Measurements from ENCODE around the gene LONRF2. TPM values are rescaled to one million over a fixed set of nuclear protein-coding genes. Genes with fewer than 3 reads are reported as not detected.

LONRF2 gene
- total and polyA plus RNA-seq, 2 of the 4 experiments (the other 2 are of a cell fraction), result 0.19 to 0.54 TPM

GRCh38 chr2:100254646-100255210, 67.6 kb downstream of the LONRF2 start:
- Histone ChIP-seq H4K5ac (ENCODE audit: low read depth, low read length) (no peak overlapping the region), H3K27ac (ENCODE audit: insufficient read depth, low read length) (no peak overlapping the region), H2AK9ac (replicated peaks; ENCODE audit: low read depth, low read length, poor library complexity) (no peak overlapping the region), H3K79me1 (ENCODE audit: low read depth in 1 of 2, low read length in 2 of 2) (no peaks in the 10 kb centered on the region), H2BK20ac (ENCODE audit: low read depth, low read length) (no peak overlapping the region), H2BK120ac (ENCODE audit: low read depth, low read length) (no peak overlapping the region), H3K27me3 (ENCODE audit: control insufficient read depth, insufficient read depth, low read length) (0 out of 2 replicates have a peak, but pooled peaks cover 2% of the 10 kb centered on the region), H2AK5ac (ENCODE audit: low read depth, low read length) (no peak overlapping the region), H3K4me2 (ENCODE audit: low read depth, low read length) (no peak overlapping the region), H3K9ac (ENCODE audit: low read depth, low read length) (no peak overlapping the region), H2BK5ac (ENCODE audit: low read depth, low read length, poor library complexity, severe bottlenecking) (no peak overlapping the region), H3K18ac (ENCODE audit: low read depth, low read length) (no peak overlapping the region), H3K23ac (ENCODE audit: low read depth, low read length) (no peak overlapping the region), H4K91ac (ENCODE audit: insufficient read depth, low read depth, low read length) (no peak overlapping the region), H4K20me1 (ENCODE audit: insufficient read depth, low read length) (no peaks in the 10 kb centered on the region), H3K4me3 (ENCODE audit: insufficient read depth, low read depth, low read length) (no peak overlapping the region), H3K9me3 (ENCODE audit: control insufficient read depth, insufficient read depth, low read length) (no peaks in the 10 kb centered on the region; the same call in 1 of the 2 replicates), H2BK15ac (ENCODE audit: low read depth, low read length) (no peak overlapping the region), H3K9me1 (ENCODE audit: insufficient read depth, low read length) (peaks cover 3% of the 10 kb centered on the region; the same call in 1 of the 2 replicates), H2AFZ (replicated peaks; ENCODE audit: low read length, poor library complexity) (no peak overlapping the region), H3K14ac (replicated peaks; ENCODE audit: low read depth, low read length) (no peak overlapping the region), H3K4me1 (ENCODE audit: control insufficient read depth, insufficient read depth, low read length) (peaks cover 5% of the 10 kb centered on the region; the same call in 1 of the 2 replicates), H3K4ac (ENCODE audit: low read depth, low read length) (no peak overlapping the region), H3K36me3 (ENCODE audit: control insufficient read depth, insufficient read depth, low read length) (no peaks in the 10 kb centered on the region), H3K56ac (ENCODE audit: extremely low read depth, insufficient read depth, low read length) (no peak overlapping the region), H4K8ac (ENCODE audit: low read depth in 2 of 2, low read length in 2 of 2) (no peak overlapping the region)
- WGBS, 2 experiments (ENCODE audit: extremely low coverage in 2 of 2, insufficient read length in 1 of 2), result 83% methylated on average over 3 of the region's 16 CpGs; no CpG with 5 or more reads in 1 of the 2 experiments
- dilution Hi-C loops (cut with HindIII; ENCODE audit: low sequenced_read_pairs, unreplicated experiment) (no loop called here), in situ Hi-C loops (cut with MboI; ENCODE audit: low sequenced_read_pairs) (loop anchor here (5.0 to 25.0 kb wide), 2 partner anchors 692 to 1092 kb away; partner anchors contain the start of genes LIPT1 and TSGA10), intact Hi-C loops (cut with micrococcal nuclease) (no loop called here)
- ChIA-PET POLR2A (ENCODE audit: unreplicated experiment) (no interaction called here), CTCF (no interaction called here)
- TF ChIP-seq RFX5 (IDR thresholded peaks at IDR 0.05; ENCODE audit: low read depth, low read length), result no peak
- TF ChIP-seq FOS (IDR thresholded peaks at IDR 0.05; ENCODE audit: low read depth, low read length), result no peak
- TF ChIP-seq RCOR1 (IDR thresholded peaks at IDR 0.05; ENCODE audit: insufficient replicate concordance, low read length), result no peak
- TF ChIP-seq NFE2L2 (IDR thresholded peaks at IDR 0.05; ENCODE audit: low read depth, low read length), result no peak
- no peak for TF ChIP-seq CTCF (conservative IDR thresholded peaks at IDR 0.05; ENCODE audit: low read depth, low read length)
- no peak for TF ChIP-seq MXI1 (IDR thresholded peaks at IDR 0.05; ENCODE audit: borderline replicate concordance, low read depth, low read length)
- no peak for TF ChIP-seq ELK1 (IDR thresholded peaks at IDR 0.05; ENCODE audit: borderline replicate concordance, low read depth, low read length)
- TF ChIP-seq USF2 (IDR thresholded peaks at IDR 0.05; ENCODE audit: low read depth, low read length), result no peak
- no peak for TF ChIP-seq RAD21 (IDR thresholded peaks at IDR 0.05; ENCODE audit: low read length)
- no peak for TF ChIP-seq MAZ (IDR thresholded peaks at IDR 0.05; ENCODE audit: borderline replicate concordance, low read depth, low read length)
- no peak for TF ChIP-seq POLR2A (IDR thresholded peaks at IDR 0.05; ENCODE audit: low read depth, low read length)
- TF ChIP-seq MAFK (IDR thresholded peaks at IDR 0.05; ENCODE audit: low read depth, low read length), result no peak
- TF ChIP-seq CEBPB (IDR thresholded peaks at IDR 0.05; ENCODE audit: low read depth, low read length), result no peak
- ATAC-seq (ENCODE audit: low read depth) (no peak), DNase-seq (no peak)
- no TSS peak for BruUV-seq (replicated peaks)

Measured in IMR-90 (cell line).